ENCODE results near the gene ST14.

ST14 gene

GRCh38 chr11:130206141-130206540 is 46.6 kb downstream of the ST14 start:
- TF ChIP-seq CTCF (conservative IDR thresholded peaks at IDR 0.05) (no peak), ZFX (IDR thresholded peaks at IDR 0.05) (no peak)
- no peak overlapping the region for H3K27ac ChIP-seq

DNA sequence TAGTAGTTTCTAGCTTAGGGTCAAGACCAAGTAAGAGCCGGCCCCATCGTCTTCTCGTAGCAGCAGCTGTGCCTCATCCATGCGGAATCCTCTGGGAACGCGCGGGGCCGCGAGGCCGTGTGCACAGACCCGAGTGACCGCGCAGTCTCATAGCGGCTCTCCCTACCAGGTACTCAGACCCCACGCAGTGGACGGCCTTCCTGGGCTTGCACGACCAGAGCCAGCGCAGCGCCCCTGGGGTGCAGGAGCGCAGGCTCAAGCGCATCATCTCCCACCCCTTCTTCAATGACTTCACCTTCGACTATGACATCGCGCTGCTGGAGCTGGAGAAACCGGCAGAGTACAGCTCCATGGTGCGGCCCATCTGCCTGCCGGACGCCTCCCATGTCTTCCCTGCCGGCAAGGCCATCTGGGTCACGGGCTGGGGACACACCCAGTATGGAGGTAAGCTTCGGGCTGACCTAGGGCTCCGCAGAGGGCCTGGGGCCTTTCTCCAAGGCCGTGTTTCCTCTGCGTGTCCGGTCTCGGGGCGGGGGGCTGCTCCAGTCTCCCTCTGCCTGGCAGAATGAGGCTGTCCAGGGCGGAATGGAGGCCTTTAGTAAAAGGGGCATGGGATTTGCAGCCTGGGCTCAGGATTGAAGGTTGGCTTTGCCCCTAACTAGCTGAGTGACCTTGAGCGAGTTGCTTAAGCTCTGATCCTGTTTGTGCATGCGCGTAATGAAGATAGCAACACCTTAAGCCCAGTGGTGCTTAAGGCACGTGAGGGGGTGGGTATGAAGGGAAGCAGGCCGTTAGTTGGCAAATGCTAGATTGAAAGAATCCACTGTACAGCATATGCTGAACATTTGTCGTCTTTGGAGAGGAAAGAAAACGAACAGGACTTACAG is 48.9 kb downstream of the ST14 start:
- TF ChIP-seq CTCF (conservative IDR thresholded peaks at IDR 0.05) = no peak
- no peak for TF ChIP-seq ZFX (IDR thresholded peaks at IDR 0.05)
- no peak overlapping the region for H3K27ac ChIP-seq

DNA sequence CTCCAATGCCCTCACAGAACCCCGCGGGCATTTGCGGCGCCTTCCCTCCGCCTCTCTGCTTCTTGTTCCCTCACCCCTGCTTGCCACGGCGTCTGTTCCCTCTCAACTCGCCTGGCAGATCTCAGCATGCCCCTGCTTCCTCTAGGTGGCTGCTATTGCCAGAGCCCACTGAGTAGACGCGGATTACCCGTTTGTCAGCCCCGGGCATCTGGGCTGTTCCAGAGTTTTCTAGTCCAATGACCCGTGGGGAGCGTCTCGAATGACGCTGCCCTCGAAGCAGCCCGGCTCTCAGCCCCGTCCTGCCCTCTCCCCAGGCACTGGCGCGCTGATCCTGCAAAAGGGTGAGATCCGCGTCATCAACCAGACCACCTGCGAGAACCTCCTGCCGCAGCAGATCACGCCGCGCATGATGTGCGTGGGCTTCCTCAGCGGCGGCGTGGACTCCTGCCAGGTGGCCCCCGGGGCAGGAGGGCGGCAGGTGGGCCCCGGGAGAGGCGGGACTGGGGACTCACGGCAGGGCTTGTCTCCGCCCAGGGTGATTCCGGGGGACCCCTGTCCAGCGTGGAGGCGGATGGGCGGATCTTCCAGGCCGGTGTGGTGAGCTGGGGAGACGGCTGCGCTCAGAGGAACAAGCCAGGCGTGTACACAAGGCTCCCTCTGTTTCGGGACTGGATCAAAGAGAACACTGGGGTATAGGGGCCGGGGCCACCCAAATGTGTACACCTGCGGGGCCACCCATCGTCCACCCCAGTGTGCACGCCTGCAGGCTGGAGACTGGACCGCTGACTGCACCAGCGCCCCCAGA is 49.7 kb downstream of the ST14 start:
- TF ChIP-seq CTCF (conservative IDR thresholded peaks at IDR 0.05) (no peak), ZFX (IDR thresholded peaks at IDR 0.05) (no peak)

DNA sequence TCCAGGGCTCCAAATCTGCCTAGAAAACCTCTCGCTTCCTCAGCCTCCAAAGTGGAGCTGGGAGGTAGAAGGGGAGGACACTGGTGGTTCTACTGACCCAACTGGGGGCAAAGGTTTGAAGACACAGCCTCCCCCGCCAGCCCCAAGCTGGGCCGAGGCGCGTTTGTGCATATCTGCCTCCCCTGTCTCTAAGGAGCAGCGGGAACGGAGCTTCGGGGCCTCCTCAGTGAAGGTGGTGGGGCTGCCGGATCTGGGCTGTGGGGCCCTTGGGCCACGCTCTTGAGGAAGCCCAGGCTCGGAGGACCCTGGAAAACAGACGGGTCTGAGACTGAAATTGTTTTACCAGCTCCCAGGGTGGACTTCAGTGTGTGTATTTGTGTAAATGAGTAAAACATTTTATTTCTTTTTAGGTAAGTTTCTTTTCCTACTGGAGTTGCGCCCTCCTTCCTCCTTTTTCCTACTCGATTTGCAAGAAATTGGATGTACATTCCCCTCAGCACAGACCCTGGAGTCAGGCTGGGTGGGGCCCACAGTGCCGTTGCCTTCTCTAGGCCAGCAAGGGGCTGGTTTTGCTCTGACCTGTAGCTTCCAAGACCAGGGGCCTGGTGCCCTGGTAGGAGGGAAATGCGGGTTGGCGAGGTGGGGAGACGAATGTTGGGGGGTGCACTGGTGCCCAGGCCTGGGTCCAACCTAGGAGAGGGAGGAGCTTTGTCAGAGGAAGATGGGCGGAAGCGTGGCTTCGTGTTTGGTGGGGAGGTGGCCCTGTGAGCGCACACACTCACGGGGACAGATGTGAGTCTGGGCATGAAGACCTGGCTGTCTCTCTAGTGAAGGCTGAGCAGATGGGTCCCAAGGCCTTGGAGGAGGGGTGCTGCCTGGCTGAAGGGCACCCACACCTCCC is 50.6 kb downstream of the ST14 start:
- no peak for TF ChIP-seq CTCF (conservative IDR thresholded peaks at IDR 0.05)
- no peak for TF ChIP-seq ZFX (IDR thresholded peaks at IDR 0.05)
- H3K27ac ChIP-seq = no peak overlapping the region

More for the DNA sequence above, 49.7 kb downstream of the ST14 start:
- no peak overlapping the region for H3K27ac ChIP-seq

GRCh38 chr11:130211144-130211543 is 51.6 kb downstream of the ST14 start:
- no peak overlapping the region for H3K27ac ChIP-seq
- no peak for TF ChIP-seq CTCF (conservative IDR thresholded peaks at IDR 0.05)
- no peak for TF ChIP-seq ZFX (IDR thresholded peaks at IDR 0.05)

DNA sequence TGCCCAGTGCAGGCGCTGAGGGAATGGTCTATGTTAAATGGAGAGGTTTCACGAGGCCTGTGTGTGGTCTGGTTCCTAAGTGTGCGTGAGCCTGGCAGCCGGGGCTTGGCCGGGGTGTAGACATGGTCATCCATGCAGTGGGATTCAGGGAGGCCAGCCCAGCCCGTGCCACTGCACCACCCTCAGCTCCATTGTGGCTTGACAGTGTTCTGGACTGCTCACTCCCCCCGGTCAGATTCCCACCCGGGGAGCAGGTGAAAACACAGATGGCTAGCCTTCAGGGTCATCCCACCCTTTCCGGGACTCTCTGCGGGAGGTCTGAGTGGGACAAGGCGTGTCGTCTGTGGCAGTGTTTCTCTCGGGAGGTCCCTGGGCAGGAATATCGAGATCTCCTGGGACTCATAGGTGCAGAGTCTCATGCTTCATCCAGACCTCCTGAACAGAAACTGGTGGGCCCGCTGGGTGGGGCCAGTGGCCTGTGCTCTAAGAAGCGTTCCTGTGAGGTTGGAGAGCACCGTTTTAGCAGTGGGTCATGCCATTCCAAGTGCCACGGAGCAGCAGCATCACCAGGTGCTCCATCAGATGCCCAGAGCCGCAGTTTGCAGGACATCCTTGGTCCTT is 52.3 kb downstream of the ST14 start:
- H3K27ac ChIP-seq = no peak overlapping the region
- TF ChIP-seq CTCF (conservative IDR thresholded peaks at IDR 0.05) = no peak
- no peak for TF ChIP-seq ZFX (IDR thresholded peaks at IDR 0.05)
